HCT116 (cell line): ENCODE results near the gene PRICKLE1.

Experiments used
- CTCF ChIP-seq, 3 experiments: fragments of 200-600 bp in 1 of 3; sonication (generic) in 1 of 3; IDR thresholded peaks in 2 of 3; conservative IDR thresholded peaks in 1 of 3; 2 replicates each; pipeline ENCODE4 v1.5.1; 2012 to 2017; ENCODE audit warnings: low read depth in 2 of 3, low read length in 2 of 3, antibody characterized with exemption in 1 of 3, borderline replicate concordance in 1 of 3, control low read depth in 1 of 3, mild to moderate bottlenecking in 1 of 3, mixed read lengths in 1 of 3, mixed run types in 1 of 3, moderate library complexity in 1 of 3; ENCODE audit not compliant: insufficient read depth in 1 of 3
- EZH2 ChIP-seq: fragments of 200-600 bp; sonication (generic); IDR thresholded peaks from 2 replicates; pipeline ENCODE4 v1.6.1; 2017; ENCODE audit warnings: antibody characterized with exemption, mixed run types

GRCh38 chr12:42575717-42576116 lies 13.8 kb downstream of the PRICKLE1 start:
- TF ChIP-seq CTCF (IDR thresholded peaks at IDR 0.05 in 2 of 3, conservative IDR thresholded peaks at IDR 0.05 in 1 of 3; ENCODE audit: borderline replicate concordance in 1 of 3, insufficient read depth in 1 of 3, low read depth in 2 of 3, low read length in 2 of 3) (no peak), EZH2 (no peak)
